ENCODE measurements around the gene LGI4. TPM values are rescaled to one million over a fixed set of nuclear protein-coding genes. Genes with fewer than 3 reads are reported as not detected.

Gene LGI4
- total RNA-seq, 1 experiment from 2014 or later = not detected

- intact Hi-C loops (cut with micrococcal nuclease; ENCODE audit: unreplicated experiment) = no loop called here
- TF ChIP-seq EZH2 (IDR thresholded peaks at IDR 0.05; ENCODE audit: borderline replicate concordance, low read depth, low read length, poor library complexity, severe bottlenecking) (no peak), CTCF (conservative IDR thresholded peaks at IDR 0.05; ENCODE audit: low read depth, low read length) (no peak)
- no peak for DNase-seq (ENCODE audit: low spot score)
- no TSS peak for BruUV-seq (replicated peaks)
- no peak overlapping the region for H3K27ac ChIP-seq (ENCODE audit: low read depth, low read length, poor library complexity, severe bottlenecking)
- POLR2A ChIA-PET (ENCODE audit: low non-redundant PET) = interaction anchor here (0.6 kb wide), 3 partner anchors 73 to 130 kb away, joined by 3 to 7 read pairs (median 7); no protein-coding TSS in a partner anchor
- H3K4me3 ChIP-seq (ENCODE audit: low read depth, low read length, poor library complexity, severe bottlenecking) = peak overlapping the region; percentile 34
- H3K4me1 ChIP-seq (ENCODE audit: insufficient read depth, low read length, poor library complexity, severe bottlenecking) = peaks cover 27% of the 10 kb centered on the region
- CTCF ChIA-PET = interaction anchor here (0.6 to 2.1 kb wide), 6 partner anchors 12 to 210 kb away, joined by 3 to 6 read pairs (median 5); no protein-coding TSS in a partner anchor
- peaks cover 3% of the 10 kb centered on the region for H3K27me3 ChIP-seq (replicated peaks; ENCODE audit: insufficient read depth, low read depth, low read length, poor library complexity)
- H3K9me3 ChIP-seq (ENCODE audit: low read depth, low read length, poor library complexity, severe bottlenecking) = no peaks in the 10 kb centered on the region
- no peaks in the 10 kb centered on the region for H3K36me3 ChIP-seq (ENCODE audit: insufficient read depth, low read length, poor library complexity, severe bottlenecking)
Observed at GRCh38 chr19:35141837-35142605, 7.2 kb upstream of the LGI4 start.

GRCh38 chr19:35140962-35141836 lies 6.3 kb upstream of the LGI4 start:
- H3K27me3 ChIP-seq (replicated peaks; ENCODE audit: insufficient read depth, low read depth, low read length, poor library complexity) = peaks cover 3% of the 10 kb centered on the region
- intact Hi-C loops (cut with micrococcal nuclease; ENCODE audit: unreplicated experiment) = no loop called here
- ChIA-PET POLR2A (ENCODE audit: low non-redundant PET) (interaction anchor here (0.6 kb wide), 1 partner anchor 129 kb away, joined by 3 read pairs; no protein-coding TSS in a partner anchor), CTCF (interaction anchor here (0.6 to 2.1 kb wide), 8 partner anchors 13 to 211 kb away, joined by 3 to 8 read pairs (median 5); no protein-coding TSS in a partner anchor)
- H3K9me3 ChIP-seq (ENCODE audit: low read depth, low read length, poor library complexity, severe bottlenecking) = no peaks in the 10 kb centered on the region
- H3K4me3 ChIP-seq (ENCODE audit: low read depth, low read length, poor library complexity, severe bottlenecking) = no peak overlapping the region
- H3K27ac ChIP-seq (ENCODE audit: low read depth, low read length, poor library complexity, severe bottlenecking) = no peak overlapping the region
- TF ChIP-seq CTCF (conservative IDR thresholded peaks at IDR 0.05; ENCODE audit: low read depth, low read length) (peak; percentile 59), EZH2 (IDR thresholded peaks at IDR 0.05; ENCODE audit: borderline replicate concordance, low read depth, low read length, poor library complexity, severe bottlenecking) (no peak)
- no peaks in the 10 kb centered on the region for H3K36me3 ChIP-seq (ENCODE audit: insufficient read depth, low read length, poor library complexity, severe bottlenecking)
- peaks cover 27% of the 10 kb centered on the region for H3K4me1 ChIP-seq (ENCODE audit: insufficient read depth, low read length, poor library complexity, severe bottlenecking)
- peak; percentile 92 for DNase-seq (ENCODE audit: low spot score)
- BruUV-seq (replicated peaks) = no TSS peak

- DNase-seq (ENCODE audit: low spot score) = no peak
- intact Hi-C loops (cut with micrococcal nuclease; ENCODE audit: unreplicated experiment) = no loop called here
- H3K27ac ChIP-seq (ENCODE audit: low read depth, low read length, poor library complexity, severe bottlenecking) = no peak overlapping the region
- H3K36me3 ChIP-seq (ENCODE audit: insufficient read depth, low read length, poor library complexity, severe bottlenecking) = no peaks in the 10 kb centered on the region
- no peak for TF ChIP-seq EZH2 (IDR thresholded peaks at IDR 0.05; ENCODE audit: borderline replicate concordance, low read depth, low read length, poor library complexity, severe bottlenecking)
- H3K9me3 ChIP-seq (ENCODE audit: low read depth, low read length, poor library complexity, severe bottlenecking) = no peaks in the 10 kb centered on the region
- ChIA-PET POLR2A (ENCODE audit: low non-redundant PET) (no interaction called here), CTCF (interaction anchor here (0.6 to 2.1 kb wide), 3 partner anchors 25 to 73 kb away, joined by 3 to 8 read pairs (median 6); no protein-coding TSS in a partner anchor)
- no peak overlapping the region for H3K4me3 ChIP-seq (ENCODE audit: low read depth, low read length, poor library complexity, severe bottlenecking)
- peaks cover 3% of the 10 kb centered on the region for H3K27me3 ChIP-seq (replicated peaks; ENCODE audit: insufficient read depth, low read depth, low read length, poor library complexity)
- BruUV-seq (replicated peaks) = no TSS peak
- peaks cover 27% of the 10 kb centered on the region for H3K4me1 ChIP-seq (ENCODE audit: insufficient read depth, low read length, poor library complexity, severe bottlenecking)
Observed at GRCh38 chr19:35140207-35140961, 5.5 kb upstream of the LGI4 start.

Data from A673 (cell line).